Raji (cell line): ENCODE results near the gene TREX2.

Experiments used
- POLR2A ChIP-seq: IDR thresholded peaks from 2 replicates; pipeline ENCODE4 v1.6.1; 2011; ENCODE audit warnings: low read depth, low read length, control low read depth; ENCODE audit not compliant: insufficient read depth

The TREX2 gene

DNA sequence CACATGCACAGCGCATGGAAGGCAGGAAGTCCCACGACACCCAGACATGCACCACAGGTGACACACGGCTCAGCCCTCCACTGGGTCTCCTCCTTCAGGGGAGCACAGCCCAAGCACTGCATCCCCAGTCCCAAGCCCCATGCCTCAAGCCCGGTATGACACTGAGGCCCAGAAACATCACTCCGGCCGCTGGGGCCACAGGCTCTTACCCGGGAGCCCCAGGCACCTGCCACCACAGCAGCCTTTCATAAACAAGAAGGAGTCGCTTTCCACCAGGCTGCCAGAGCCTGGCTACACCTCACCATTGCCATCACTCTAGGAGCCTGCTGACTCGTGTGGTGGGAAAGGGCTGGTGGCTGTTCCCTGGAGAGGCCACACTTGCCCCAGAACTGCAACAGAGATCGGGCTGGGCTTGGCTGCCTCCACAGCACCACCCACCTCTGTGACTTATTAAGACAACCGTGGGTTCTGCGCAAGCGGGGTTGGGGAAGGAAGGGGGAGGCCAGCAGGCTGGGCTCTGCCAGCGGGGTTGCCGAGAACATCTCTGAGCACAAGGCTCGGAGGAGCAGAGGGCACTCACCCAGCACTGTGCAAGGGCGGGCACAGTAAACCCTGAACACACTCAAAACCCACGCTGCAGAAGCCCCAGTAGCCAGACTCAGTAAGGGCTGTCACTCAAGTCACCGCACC is 20.0 kb upstream of the TREX2 start:
- TF ChIP-seq POLR2A = no peak

DNA sequence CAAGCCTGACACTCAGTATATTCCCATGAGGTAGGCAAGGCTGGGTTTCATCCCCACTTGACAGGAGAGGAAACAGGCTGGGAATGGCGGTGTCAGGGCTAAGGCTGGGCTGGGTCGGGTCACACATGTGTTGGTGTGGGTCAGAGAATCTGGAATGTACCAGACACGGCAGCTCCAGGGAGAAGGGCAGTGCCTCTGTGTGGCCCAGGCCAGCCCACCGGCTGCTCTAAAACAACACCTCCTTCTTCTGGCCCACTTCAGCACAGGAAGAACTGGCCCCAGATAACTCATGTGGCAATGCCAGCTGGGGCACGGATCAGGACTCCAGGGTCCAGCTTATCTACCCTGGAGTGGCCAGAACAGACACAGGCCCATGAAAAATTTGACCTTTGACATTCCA is 18.3 kb upstream of the TREX2 start:
- no peak for TF ChIP-seq POLR2A

DNA sequence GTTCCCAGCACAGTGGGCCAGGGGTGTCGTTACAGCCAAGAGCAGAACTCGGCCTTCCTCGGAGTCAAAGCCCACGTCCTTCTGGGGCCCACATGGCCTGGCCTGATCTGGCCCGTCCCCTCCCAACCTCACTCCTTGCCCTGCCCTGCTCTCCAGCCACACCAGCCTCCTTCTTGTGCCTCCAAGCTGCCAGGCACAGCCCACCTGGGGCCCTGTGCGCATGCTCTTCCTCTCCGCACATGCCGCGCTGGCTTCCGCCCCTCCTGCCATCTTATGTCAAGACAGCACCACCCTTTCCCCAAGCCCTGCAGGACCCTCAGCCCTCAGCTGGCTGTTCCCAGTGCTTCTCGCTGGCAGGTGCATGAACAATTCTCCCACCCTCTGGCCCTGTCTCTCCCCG is 17.7 kb upstream of the TREX2 start:
- TF ChIP-seq POLR2A = no peak

DNA sequence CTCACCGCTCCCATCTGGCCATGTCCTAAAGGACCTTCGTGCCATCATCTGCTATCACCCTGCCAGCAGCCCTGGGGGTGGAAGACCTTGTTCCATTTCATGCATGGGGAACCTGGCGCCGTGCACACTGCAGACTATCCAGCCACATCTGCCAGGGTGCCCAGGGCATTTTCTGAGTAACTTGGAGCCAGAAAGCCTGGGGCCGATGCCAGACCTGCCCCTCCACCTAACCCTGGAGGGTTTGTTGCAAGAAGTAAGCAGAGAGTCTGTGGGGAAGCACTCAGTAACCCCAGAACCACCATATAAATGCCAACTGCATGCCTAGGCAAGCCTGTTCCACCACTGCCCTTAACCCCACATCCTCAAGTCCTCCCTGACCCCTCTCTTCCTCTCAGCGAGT is 17.2 kb upstream of the TREX2 start:
- no peak for TF ChIP-seq POLR2A

DNA sequence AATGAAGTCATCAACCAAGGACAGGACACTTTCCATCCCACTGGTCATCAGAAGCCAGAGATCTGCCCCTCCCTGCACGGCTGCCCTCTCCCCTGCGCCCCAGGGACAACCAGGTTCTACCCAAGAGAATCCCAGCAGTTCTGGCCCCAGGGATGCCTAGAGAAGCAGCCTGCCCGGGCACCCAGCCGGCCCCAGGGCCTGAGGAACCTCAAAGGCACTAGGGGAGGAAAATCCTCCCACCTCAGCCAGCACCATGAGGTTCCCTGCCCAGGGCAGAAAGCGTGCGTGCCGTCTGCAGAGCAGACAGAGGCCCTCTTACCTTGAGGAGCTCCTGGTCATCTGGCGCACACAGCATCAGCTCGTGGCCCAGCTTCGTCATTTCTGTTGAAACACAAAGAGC is 16.4 kb upstream of the TREX2 start:
- no peak for TF ChIP-seq POLR2A

DNA sequence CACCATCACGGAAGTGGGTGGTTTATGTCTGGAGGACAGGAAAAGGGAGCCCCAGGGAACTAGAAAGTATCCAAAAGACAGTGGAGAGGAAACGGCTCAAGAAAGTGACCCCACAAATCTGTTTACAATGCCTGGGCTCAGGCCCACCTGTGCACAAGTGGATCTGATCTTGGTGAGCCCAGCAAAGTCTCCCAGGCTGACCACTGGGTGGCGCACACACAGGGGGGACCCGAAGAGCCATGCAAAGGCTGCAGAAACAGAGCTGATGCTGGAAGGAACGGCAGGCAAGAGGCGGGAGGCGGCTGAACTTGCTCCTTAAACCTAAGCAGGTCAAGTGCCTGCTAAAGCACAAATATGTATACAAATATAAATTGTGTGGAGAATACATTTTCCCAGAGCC is 15.0 kb upstream of the TREX2 start:
- no peak for TF ChIP-seq POLR2A

DNA sequence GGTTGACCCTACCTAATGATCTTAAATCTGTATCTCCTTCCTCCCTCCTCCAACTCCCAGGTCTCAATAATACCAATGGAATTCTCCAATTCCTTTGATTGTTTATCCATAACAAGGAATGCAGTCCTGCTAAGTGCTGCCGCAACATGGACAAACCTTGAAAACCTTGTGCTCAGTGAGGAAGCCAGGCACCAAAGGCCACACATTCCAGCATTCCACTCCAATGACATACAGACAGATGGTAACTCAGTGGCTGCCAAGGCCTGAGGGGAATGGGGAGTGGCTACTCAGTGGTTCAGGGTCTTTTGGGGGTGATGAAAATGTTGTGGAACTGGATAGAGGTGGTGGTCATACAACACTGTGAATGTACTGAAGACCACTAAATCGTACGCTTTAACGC is 14.1 kb upstream of the TREX2 start:
- TF ChIP-seq POLR2A = no peak

DNA sequence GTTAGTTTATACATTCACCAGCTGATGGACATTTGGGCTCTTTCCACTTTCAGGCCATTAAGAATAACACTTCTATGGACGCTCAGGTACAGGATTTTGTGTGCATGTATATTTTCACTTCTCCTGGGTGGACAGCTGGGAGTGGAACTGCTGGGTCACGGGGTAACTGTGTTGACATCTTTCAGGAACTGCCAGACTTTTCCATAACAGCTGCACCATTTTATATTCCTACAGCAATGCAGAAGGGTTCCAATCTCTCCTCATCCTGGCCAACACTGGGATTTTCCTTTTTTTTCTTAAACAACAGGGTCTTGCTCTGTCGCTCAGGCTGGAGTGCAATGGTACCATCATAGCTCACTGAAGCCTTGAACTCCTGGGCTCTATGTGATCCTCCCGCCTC is 12.6 kb upstream of the TREX2 start:
- no peak for TF ChIP-seq POLR2A

DNA sequence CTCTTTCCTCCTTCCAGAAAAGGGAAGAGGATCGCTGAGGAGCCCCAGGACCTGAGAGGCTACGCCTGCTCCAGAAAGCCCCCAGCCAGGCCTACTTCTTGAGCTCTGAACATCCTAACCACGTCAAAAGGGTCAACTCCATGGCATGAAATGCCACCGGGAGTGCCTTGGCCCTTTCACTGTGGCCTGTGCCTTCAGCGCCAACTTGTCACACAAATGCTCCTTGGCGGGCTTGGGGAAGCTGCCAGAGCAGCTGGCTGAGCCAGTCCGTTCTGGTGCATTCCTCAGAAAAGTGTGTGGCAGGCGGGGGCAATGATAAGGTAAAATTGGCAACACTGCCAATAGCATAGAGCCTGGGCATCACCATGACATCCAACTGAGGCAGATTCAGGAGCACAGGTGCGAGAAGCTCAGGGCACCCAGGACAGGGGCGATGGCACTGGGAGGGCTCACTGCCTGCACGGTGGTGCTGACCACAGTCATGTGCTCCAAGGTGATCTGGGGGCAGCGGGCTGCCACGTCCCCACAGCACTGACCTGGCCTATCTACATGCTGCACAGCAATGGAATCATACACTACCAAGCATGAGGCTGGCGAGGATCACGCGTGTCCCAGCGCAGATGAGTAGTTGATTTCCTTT is 12.1 kb upstream of the TREX2 start:
- TF ChIP-seq POLR2A = no peak

DNA sequence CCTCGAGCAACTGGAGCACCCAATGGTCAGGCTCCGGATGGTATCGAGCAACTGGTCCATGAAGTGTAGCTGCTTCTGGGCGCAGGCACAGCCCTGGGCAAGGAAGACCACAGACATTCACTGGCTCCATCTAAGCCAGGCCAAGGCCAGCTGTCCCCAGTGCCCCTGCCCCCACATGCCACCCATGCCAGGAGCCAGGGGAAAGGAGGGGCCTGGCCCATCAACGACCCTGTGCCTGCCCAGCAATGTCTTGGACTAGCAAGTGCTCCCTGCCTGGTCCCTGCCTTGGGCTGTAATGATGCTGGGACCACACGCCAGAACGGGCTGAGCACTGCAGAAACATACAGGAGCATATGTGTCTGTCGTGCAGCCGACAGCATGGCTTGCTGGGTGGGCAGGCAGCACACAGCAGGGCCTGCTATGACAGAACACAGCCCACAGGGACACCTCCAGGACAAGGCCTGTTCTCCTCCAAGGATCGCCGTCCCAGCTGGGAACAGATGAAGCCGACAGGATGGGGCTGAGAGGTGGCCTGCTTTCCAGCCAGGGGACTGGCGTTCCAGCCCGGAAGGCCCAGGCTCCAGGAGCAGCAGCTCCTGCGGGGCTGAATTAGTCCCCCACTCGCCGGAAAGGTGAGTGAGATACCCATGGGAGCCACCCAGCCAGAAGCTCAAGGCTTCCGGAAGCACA is 11.4 kb upstream of the TREX2 start:
- no peak for TF ChIP-seq POLR2A

DNA sequence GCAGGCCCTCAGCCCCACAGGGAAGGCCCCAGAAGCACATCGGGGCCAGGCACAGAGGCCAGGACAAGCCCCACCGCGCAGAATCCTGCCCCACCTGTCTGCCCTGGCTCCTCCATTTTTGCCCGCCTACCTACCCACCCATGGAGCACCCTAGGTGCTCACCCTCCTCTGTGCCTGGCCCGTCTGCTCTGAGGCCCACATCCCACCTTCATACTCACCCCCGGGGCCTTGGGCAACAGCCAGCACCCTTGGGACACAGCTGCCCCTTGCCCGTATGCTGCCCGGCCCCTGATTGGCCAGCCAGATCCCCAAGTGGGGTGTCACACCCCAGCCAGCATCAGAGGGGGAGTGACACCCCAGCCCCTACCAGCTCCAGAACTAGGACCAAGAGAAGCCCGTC is 10.8 kb upstream of the TREX2 start:
- TF ChIP-seq POLR2A = no peak

DNA sequence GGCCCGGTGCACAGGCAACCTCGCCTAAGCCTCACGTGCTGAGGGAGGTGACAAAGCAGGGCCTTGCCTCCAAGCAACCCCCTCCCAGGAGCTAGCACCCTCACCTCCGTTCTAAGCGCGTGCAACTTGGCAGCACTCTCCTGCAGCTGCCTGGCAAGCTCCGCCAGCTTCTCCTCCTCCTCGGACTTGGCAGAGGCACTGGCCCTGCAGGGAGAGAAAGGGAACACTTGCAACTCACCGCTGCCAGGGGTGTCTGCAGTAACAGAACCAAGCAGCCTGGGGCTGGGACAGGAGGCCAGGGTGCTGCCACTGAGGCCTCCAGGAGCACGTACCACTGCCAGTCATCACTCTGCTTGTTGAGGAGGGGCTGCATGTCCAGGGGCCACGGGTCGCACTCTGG is 10.3 kb upstream of the TREX2 start:
- no peak for TF ChIP-seq POLR2A

DNA sequence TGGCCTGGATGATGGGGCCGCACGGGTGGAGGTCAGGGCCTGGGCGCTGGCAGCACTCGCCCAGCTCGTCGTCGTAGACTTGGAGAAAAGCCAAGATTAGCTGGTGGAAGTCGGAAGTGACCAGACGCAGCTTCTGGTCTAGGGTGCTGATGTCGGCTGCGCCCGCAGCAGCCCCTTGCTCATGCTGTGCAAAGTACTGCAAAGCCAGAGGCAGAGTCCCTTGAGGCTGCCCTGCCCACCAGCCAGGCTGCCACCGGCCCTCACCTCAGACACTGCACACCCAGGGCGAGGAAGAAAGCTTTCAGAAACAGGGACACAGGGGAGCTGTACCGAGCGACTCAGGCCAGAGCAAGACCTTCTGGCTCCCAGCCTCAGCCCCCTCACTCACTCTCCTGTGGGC is 9.7 kb upstream of the TREX2 start:
- TF ChIP-seq POLR2A = no peak

DNA sequence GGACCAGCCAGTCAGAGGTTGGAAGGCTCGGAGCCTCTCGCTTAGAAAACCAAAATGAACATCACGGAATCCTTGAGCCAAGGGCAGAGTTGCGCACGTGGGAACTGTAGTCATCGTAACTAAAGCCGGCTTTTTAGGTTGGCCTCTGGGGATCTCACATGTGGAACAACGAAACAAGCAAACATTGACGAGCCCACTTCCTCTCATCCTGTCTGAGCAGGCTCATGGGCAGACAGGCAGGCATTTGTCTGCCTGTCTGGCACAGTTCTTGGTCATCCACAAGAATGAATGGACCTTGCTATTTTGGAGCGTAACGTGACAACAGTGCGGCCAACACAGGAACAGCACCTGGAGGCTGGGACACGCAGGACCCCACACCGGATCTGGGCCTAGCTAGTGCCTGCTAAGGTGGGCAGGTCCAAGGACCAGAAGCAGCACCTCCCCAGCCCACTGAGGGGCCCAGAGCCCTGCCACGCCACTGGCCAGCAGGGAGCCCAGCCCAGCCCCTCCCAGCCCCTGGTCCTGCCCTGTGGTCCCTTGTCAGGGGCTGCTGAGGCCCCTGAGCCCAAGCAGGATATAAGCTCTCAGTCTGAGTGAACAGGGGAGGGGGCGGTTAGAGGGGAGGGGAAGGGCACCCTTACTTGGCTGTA is 9.2 kb upstream of the TREX2 start:
- no peak for TF ChIP-seq POLR2A

DNA sequence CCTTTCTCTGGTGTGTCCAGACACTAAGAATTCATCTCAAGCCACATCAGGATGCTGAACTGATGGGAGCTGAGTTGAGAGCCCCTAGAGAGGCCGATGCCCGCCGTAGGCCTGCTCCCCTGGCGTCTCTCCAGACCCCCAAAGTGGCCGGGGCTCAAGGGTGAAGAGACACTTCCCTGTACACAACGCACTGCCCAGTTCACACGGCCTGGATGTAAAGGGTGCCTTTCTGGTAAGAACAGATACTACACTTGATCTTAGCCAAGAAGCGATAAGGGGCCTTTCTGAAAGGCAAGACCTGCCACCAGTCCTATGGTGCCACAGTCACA is 5.1 kb upstream of the TREX2 start:
- TF ChIP-seq POLR2A = no peak
